Mesodermal cell (in vitro differentiated cells): Measurements from ENCODE around the gene FSTL5.

Source experiments
- H3K27ac ChIP-seq: 2 replicates; pipeline ENCODE4 v1.7.0; 2013; ENCODE audit warnings: mild to moderate bottlenecking, low read depth, low read length, moderate library complexity; ENCODE audit not compliant: severe bottlenecking
- H3K36me3 ChIP-seq: 2 replicates; pipeline ENCODE4 v1.7.1; 2013; ENCODE audit warnings: mild to moderate bottlenecking, low read length, moderate library complexity; ENCODE audit not compliant: control insufficient read depth, insufficient read depth
- H3K4me1 ChIP-seq: one replicate; pipeline ENCODE4 v1.7.1; 2013; ENCODE audit warnings: mild to moderate bottlenecking, low read length; ENCODE audit not compliant: insufficient read depth, control insufficient read depth, poor library complexity, severe bottlenecking
- H3K4me3 ChIP-seq: 2 replicates; pipeline ENCODE4 v1.7.0; 2013; ENCODE audit warnings: low read length, control low read depth, mild to moderate bottlenecking; ENCODE audit not compliant: insufficient read depth, poor library complexity, severe bottlenecking; ENCODE audit errors: extremely low read depth
- H3K9me3 ChIP-seq: 2 replicates; pipeline ENCODE4 v1.7.1; 2013; ENCODE audit warnings: mild to moderate bottlenecking, low read length, moderate library complexity; ENCODE audit not compliant: control insufficient read depth
- WGBS, 2 experiments: methylation state at CpG; one replicate each; pipeline ENCODE4 v1.1.5; 2013; ENCODE audit warnings: missing lambda C conversion rate in 2 of 2; ENCODE audit not compliant: insufficient coverage in 2 of 2; 5-methylcytosine and 5-hydroxymethylcytosine counted together

The FSTL5 gene

GRCh38 chr4:161466316-161466715, 697.5 kb downstream of the FSTL5 start:
- no peaks in the 10 kb centered on the region for H3K36me3 ChIP-seq
- H3K9me3 ChIP-seq: no peaks in the 10 kb centered on the region
- WGBS, 2 experiments: 100% methylated on average over 1 of the region's 4 CpGs; no CpG with 5 or more reads in 1 of the 2 experiments
- H3K4me1 ChIP-seq: no peaks in the 10 kb centered on the region
- H3K27ac ChIP-seq: no peak overlapping the region
- no peak overlapping the region for H3K4me3 ChIP-seq

DNA sequence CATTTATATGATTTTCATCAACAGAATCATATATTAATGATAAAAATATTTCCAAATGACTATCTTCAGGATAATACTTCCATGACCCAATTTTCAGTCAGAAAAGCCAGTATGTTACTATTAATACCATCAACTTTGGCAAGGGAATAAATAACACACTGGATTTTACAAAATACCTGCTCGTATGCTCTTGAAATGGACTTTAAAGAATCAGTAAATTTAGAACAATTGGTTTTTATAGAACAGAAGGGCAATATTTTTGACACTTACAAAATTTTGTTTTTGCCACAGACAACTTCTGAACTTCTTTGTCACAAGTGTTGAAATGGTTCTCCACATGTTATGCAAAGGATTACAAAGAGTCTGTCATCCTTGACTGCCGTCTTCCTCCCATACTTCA, 700.4 kb downstream of the FSTL5 start:
- H3K4me1 ChIP-seq: no peaks in the 10 kb centered on the region
- H3K9me3 ChIP-seq: no peaks in the 10 kb centered on the region
- WGBS, 2 experiments: 80 to 100% methylated on average over 1 of the region's 2 CpGs
- no peak overlapping the region for H3K4me3 ChIP-seq
- no peaks in the 10 kb centered on the region for H3K36me3 ChIP-seq
- no peak overlapping the region for H3K27ac ChIP-seq

DNA sequence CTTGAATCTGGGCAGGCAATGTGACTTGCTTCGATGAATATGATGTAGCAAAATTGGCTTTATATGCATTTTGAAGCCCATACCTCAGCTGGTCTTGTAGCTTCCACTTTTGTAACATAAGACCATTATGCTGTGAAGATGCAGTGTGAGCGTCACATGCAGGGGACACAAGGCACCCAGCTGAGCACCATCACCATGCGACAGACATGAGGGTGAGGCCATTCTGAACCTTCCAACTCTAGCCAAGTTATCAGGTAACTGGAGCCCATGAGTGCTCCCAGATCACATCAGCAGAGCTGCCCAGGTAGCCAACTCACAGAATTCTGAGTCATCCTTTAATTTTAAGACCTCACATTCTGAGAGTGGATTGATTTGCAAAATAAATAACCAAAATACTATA, 705.9 kb downstream of the FSTL5 start:
- Histone ChIP-seq H3K9me3 (no peaks in the 10 kb centered on the region), H3K4me1 (no peaks in the 10 kb centered on the region), H3K27ac (no peak overlapping the region), H3K36me3 (no peaks in the 10 kb centered on the region), H3K4me3 (no peak overlapping the region)
- 90 to 100% methylated on average over 1 to 2 of the region's 3 CpGs for WGBS, 2 experiments

- Histone ChIP-seq H3K9me3 (no peaks in the 10 kb centered on the region), H3K36me3 (no peaks in the 10 kb centered on the region), H3K4me1 (no peaks in the 10 kb centered on the region), H3K4me3 (no peak overlapping the region), H3K27ac (no peak overlapping the region)
- 100% methylated on average over 1 of the region's 1 CpG; no CpG with 5 or more reads in 1 of the 2 experiments for WGBS, 2 experiments
Measured at GRCh38 chr4:161457311-161457710, 706.5 kb downstream of the FSTL5 start.

DNA sequence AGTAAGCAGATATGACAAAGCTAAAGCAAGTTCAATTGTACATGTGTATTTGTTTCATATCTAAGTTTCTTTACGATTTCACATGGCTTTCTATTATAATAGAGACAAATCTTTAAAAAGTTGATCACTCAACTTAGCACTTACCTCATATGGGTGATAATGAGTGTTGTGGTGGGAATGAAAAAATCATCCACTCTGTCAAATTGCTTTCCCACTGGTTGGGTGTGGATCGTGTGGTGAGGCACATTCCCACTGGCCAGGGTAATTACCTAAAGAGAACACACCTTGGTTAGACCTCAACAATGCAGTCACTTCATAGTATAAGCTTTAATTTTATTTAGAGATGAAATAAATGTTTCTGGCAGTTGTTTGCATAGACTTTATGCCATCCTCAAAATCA, 708.9 kb downstream of the FSTL5 start:
- Histone ChIP-seq H3K4me1 (no peaks in the 10 kb centered on the region), H3K36me3 (no peaks in the 10 kb centered on the region), H3K4me3 (no peak overlapping the region), H3K9me3 (no peaks in the 10 kb centered on the region), H3K27ac (no peak overlapping the region)
- WGBS, 2 experiments: no CpG with 5 or more reads among the region's 2 CpGs

DNA sequence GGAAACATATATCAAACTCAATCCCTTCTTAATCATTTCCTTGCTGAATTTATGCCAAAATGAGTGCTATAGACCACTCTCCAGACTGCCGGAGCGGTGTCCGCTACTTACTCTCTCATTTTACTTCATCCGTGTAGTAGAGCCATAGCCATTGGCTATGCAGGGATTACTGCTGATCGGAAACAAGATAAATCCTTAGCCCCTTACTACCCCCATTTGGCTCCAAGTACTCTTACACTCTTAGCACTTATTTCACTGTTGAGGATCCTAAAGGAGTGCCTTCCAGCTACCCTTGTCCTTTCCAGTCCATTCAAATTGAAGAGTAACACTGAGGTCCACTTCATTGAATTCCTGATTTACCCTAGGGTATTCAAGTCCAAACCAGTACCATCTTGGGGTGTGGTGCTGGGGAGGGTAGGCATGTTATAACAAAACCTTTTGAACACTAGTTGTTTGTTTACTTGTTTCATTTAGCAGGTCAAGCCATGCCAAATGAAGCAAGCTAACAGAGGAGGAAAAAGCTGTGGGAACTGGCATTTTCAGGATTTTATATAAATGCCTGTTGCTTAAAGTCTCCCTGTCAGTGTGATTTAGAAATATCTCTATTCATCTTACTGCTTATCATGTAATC, 715.1 kb downstream of the FSTL5 start:
- Histone ChIP-seq H3K36me3 (no peaks in the 10 kb centered on the region), H3K9me3 (no peaks in the 10 kb centered on the region), H3K4me3 (no peak overlapping the region), H3K27ac (no peak overlapping the region), H3K4me1 (peaks cover 6% of the 10 kb centered on the region)
- WGBS, 2 experiments: 95 to 97% methylated on average over 5 of the region's 5 CpGs

DNA sequence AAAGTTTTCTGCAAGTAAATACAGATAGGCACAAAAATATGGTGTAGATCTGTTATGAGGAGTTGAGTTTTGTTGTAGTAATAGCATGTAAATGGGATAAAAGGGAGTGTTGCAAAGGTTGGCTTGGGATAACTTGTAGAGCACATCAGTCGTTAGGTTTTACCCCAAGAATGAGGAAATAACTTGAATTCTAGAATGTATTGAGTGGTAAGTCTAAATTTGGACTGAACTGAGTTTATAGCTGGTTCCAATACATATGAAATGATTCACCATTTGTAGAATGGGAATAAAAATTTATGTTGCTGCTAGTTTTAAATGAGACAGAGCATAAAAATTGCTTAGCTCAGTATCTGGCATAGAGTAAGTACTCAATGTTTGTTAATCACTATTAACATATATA, 719.2 kb downstream of the FSTL5 start:
- 100% methylated on average over 1 of the region's 1 CpG for WGBS, 2 experiments
- no peaks in the 10 kb centered on the region for H3K36me3 ChIP-seq
- no peak overlapping the region for H3K4me3 ChIP-seq
- no peak overlapping the region for H3K27ac ChIP-seq
- H3K9me3 ChIP-seq: no peaks in the 10 kb centered on the region
- peaks cover 6% of the 10 kb centered on the region for H3K4me1 ChIP-seq

- Histone ChIP-seq H3K4me1 (peaks cover 4% of the 10 kb centered on the region), H3K27ac (no peak overlapping the region), H3K9me3 (no peaks in the 10 kb centered on the region), H3K4me3 (no peak overlapping the region), H3K36me3 (no peaks in the 10 kb centered on the region)
- no CpG with 5 or more reads among the region's 1 CpG for WGBS, 2 experiments
Measured at GRCh38 chr4:161442921-161443320, 720.9 kb downstream of the FSTL5 start.

DNA sequence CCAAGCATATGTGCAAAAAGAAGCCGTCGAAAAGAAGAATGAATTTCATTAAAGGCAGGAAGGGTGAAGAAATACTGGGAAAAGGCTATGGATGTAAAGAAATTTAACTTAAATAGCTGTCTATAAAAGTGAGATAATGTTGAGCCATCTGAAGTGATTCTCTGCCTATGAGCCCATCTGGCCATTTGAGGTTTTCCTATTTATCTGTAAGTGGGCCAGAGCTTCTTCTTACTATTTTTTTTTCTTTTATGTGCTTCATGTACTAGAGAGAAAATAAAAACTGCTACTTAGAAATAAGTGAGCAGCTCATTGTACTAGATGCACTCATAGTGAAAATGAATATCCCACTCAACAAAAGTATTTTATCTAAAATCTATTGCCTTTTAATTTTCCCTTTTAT, 725.7 kb downstream of the FSTL5 start:
- no peak overlapping the region for H3K4me3 ChIP-seq
- H3K27ac ChIP-seq: no peak overlapping the region
- no peaks in the 10 kb centered on the region for H3K4me1 ChIP-seq
- H3K36me3 ChIP-seq: no peaks in the 10 kb centered on the region
- WGBS, 2 experiments: 92 to 94% methylated on average over 2 of the region's 2 CpGs
- H3K9me3 ChIP-seq: no peaks in the 10 kb centered on the region

- WGBS, 2 experiments: 93% methylated on average over 9 to 12 of the region's 13 CpGs
- H3K27ac ChIP-seq: no peak overlapping the region
- no peaks in the 10 kb centered on the region for H3K9me3 ChIP-seq
- no peaks in the 10 kb centered on the region for H3K36me3 ChIP-seq
- peaks cover 10% of the 10 kb centered on the region for H3K4me1 ChIP-seq
- no peak overlapping the region for H3K4me3 ChIP-seq
Measured at GRCh38 chr4:161428180-161428965, 735.4 kb downstream of the FSTL5 start.

GRCh38 chr4:161419822-161420221, 744.0 kb downstream of the FSTL5 start:
- Histone ChIP-seq H3K4me1 (no peaks in the 10 kb centered on the region), H3K9me3 (no peaks in the 10 kb centered on the region), H3K27ac (no peak overlapping the region), H3K36me3 (no peaks in the 10 kb centered on the region), H3K4me3 (no peak overlapping the region)
- no CpG with 5 or more reads among the region's 1 CpG for WGBS, 2 experiments
